Large intestine (tissue), 3 donors: Measurements from ENCODE around the gene SPECC1. TPM values are rescaled to one million over a fixed set of nuclear protein-coding genes. Genes with fewer than 3 reads are reported as not detected.

Source experiments
- DNase-seq, 2 donors: peaks; one replicate each; pipeline versions ENCODE4 v3.0.0 to v3.0.0-alpha.2; 2013
- H3K27ac ChIP-seq: one replicate; pipeline ENCODE4 v1.5.1; 2013; ENCODE audit warnings: low read length
- H3K27me3 ChIP-seq: 2 replicates; pipeline ENCODE4 v1.6.1; 2013; ENCODE audit warnings: low read length; ENCODE audit not compliant: control insufficient read depth, insufficient read depth
- H3K36me3 ChIP-seq: 2 replicates; pipeline ENCODE4 v1.6.1; 2013; ENCODE audit warnings: low read length; ENCODE audit not compliant: control insufficient read depth, insufficient read depth
- H3K4me1 ChIP-seq: one replicate; pipeline ENCODE4 v1.6.1; 2013; ENCODE audit warnings: low read length; ENCODE audit not compliant: control insufficient read depth, insufficient read depth
- H3K4me3 ChIP-seq: one replicate; pipeline ENCODE4 v1.5.1; 2013; ENCODE audit warnings: low read length
- H3K9me3 ChIP-seq: one replicate; pipeline ENCODE4 v1.6.1; 2013; ENCODE audit warnings: mild to moderate bottlenecking, low read depth, low read length, moderate library complexity; ENCODE audit not compliant: control insufficient read depth
- WGBS: methylation state at CpG from one replicate; pipeline ENCODE4 v1.1.5; 2013; ENCODE audit warnings: low lambda C conversion rate; ENCODE audit not compliant: insufficient coverage; 5-methylcytosine and 5-hydroxymethylcytosine counted together
- polyA plus RNA-seq: library from polyadenylated mRNA; unstranded; fragments of 120-200 nt; gene quantifications from one replicate; pipeline ENCODE4 v1.2.1, GENCODE V29; 2013

Gene SPECC1
- polyA plus RNA-seq, 1 donor, result 29.3 TPM

DNA sequence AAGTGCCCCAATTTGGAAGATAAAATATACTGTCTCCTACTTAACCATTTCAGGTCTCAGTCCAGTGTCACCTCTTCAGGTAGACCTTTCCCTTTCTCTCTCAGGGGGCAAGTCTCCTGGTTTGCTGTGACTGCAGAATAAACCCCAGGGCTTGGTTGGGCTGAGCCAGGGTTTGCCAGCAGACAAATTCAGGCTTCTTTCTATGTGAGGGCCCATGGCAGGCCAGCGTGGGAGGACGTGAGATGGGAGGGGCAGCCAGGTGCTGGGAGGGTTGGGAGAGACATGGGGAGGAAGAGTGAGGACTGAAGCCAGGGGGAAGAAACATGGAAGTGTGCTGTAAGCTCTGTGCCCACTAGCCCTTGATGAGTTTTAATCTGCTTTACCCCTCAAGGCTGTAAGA is 163.2 kb downstream of the SPECC1 start:
- H3K27ac ChIP-seq, result peak overlapping the region; percentile 37
- no peak for DNase-seq
- H3K9me3 ChIP-seq, result no peaks in the 10 kb centered on the region

DNA sequence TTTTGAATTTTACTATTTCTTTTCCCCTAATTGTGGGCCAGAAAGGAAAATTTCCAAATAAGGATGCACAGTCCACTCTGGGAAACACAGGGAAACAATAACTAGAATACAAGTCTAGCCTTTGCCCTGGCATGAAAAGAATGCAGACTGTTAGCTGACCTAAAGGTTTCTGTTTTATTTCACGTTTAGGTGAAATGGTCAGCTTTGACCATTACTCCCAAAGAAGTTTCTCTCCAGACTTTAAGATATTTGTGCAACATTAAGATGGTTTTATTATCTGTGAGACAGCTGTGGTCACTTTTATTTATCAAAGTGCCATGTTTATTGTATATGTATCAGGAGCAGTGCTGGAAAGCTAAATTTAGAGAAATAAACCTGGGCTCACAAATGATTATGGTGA is 163.9 kb downstream of the SPECC1 start:
- Histone ChIP-seq H3K4me1 (peaks cover 3% of the 10 kb centered on the region), H3K9me3 (no peaks in the 10 kb centered on the region), H3K27ac (no peak overlapping the region), H3K4me3 (no peak overlapping the region), H3K36me3 (no peaks in the 10 kb centered on the region), H3K27me3 (no peaks in the 10 kb centered on the region)
- WGBS, result no CpG with 5 or more reads among the region's 1 CpG
- no peak for DNase-seq

More for the DNA sequence above, 163.2 kb downstream of the SPECC1 start:
- H3K27me3 ChIP-seq, result no peaks in the 10 kb centered on the region
- WGBS, result no CpG with 5 or more reads among the region's 2 CpGs
- H3K4me3 ChIP-seq, result no peak overlapping the region
- H3K4me1 ChIP-seq, result peaks cover 3% of the 10 kb centered on the region
- H3K36me3 ChIP-seq, result no peaks in the 10 kb centered on the region

DNA sequence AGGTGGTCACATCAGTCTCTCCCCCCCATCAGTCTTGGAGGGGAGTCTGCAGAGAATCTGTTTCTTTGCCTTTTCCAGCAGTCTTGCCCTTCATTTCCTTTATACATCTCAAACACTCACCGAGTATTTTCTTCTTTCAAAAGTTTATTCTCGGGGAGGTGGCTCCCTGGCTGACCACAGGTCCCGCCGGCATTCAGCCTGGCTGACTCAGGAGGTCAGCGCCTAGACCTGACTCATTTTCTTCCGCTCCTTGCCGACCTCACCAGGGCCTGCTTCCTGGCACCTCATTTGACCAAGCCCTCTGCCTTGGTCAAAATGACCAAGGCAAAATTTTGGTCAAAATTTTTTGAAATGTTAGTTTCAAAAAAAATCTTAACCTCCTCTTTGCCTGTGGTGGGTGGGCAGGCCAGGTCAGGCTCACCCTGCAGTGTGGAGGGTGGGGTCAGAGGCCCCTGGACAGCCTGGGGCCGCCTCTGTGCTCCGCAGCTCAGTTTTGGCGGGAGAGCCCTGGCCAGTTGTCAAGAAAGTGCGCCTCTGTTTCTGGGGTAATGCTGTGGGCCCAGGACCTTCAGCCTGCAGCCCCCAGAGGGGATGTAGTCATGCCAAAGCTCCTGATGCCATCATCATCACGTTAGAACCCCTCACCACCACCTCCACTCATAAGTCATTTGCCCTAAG is 165.6 kb downstream of the SPECC1 start:
- no peak overlapping the region for H3K4me3 ChIP-seq
- H3K36me3 ChIP-seq, result no peaks in the 10 kb centered on the region
- H3K27me3 ChIP-seq, result no peaks in the 10 kb centered on the region
- peaks cover 3% of the 10 kb centered on the region for H3K4me1 ChIP-seq
- WGBS, result 90% methylated on average over 2 of the region's 12 CpGs
- DNase-seq, result no peak
- no peak overlapping the region for H3K27ac ChIP-seq
- no peaks in the 10 kb centered on the region for H3K9me3 ChIP-seq

DNA sequence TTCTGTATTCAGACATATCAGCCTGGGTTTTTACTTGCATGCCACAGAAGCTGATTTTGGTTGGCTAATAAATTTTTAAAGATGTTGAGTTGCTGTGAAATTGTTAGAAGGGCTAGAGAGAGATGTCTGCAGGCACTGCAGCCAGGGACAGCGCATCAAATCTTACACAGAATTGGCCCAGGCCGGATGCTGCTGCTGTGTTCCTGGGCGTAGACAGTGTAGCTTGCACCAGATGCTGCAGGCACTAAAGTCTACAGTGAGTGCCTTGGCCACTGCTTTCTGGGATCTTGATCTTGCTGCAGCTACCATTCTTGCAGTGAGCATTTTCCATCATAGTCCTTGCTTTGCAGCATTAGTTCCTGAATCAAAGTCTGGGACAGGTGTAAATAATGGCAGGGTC is 169.9 kb downstream of the SPECC1 start:
- WGBS, result no CpG with 5 or more reads among the region's 3 CpGs
- H3K9me3 ChIP-seq, result no peaks in the 10 kb centered on the region
- H3K27me3 ChIP-seq, result no peaks in the 10 kb centered on the region
- DNase-seq, result no peak
- no peak overlapping the region for H3K4me3 ChIP-seq
- H3K27ac ChIP-seq, result no peak overlapping the region
- no peaks in the 10 kb centered on the region for H3K36me3 ChIP-seq
- H3K4me1 ChIP-seq, result no peaks in the 10 kb centered on the region

DNA sequence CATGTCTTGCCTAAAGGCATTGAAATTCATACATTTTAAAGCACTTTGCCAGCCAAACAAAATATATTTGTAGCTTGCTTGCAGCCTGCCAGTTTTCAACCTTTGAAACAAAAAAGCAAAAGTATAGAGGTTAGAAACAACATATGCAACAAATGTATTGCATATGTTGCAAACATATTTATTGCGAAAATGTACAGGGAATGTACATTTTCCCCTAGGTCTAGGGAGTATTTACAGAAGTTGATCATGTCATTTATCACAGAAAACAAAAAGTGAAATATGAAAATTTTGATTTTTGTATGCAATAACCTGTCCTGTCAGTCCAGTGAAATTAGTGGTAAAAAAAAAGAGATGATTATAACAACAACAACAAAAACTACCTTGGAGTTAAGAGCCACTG is 171.5 kb downstream of the SPECC1 start:
- no peak for DNase-seq
- no peaks in the 10 kb centered on the region for H3K36me3 ChIP-seq
- H3K27me3 ChIP-seq, result no peaks in the 10 kb centered on the region
- H3K9me3 ChIP-seq, result no peaks in the 10 kb centered on the region
- WGBS, result 100% methylated on average over 1 of the region's 1 CpG
- no peak overlapping the region for H3K27ac ChIP-seq
- H3K4me3 ChIP-seq, result no peak overlapping the region
- no peaks in the 10 kb centered on the region for H3K4me1 ChIP-seq

DNA sequence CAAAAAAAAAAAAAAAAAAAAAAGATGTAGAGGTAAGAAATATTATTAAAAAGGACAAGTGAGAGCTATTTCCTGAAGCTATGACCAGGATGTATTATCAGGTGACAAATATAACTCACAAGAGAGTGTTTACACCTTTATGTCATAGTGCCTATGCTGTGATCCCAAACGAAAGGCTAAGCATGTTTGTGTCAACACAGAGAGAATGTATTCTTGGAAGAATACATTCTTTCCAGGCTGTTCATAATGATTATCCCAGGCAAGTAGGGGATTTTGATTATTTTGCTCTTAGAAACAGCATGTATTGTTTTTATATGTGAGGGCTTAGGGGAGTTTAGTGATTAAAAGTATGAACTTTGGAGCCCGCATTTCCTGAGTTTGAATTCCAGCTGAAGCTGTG is 175.0 kb downstream of the SPECC1 start:
- no peaks in the 10 kb centered on the region for H3K27me3 ChIP-seq
- WGBS, result no CpG with 5 or more reads among the region's 2 CpGs
- H3K27ac ChIP-seq, result no peak overlapping the region
- no peaks in the 10 kb centered on the region for H3K36me3 ChIP-seq
- peaks cover 4% of the 10 kb centered on the region for H3K4me1 ChIP-seq
- no peak overlapping the region for H3K4me3 ChIP-seq
- H3K9me3 ChIP-seq, result no peaks in the 10 kb centered on the region
- no peak for DNase-seq

DNA sequence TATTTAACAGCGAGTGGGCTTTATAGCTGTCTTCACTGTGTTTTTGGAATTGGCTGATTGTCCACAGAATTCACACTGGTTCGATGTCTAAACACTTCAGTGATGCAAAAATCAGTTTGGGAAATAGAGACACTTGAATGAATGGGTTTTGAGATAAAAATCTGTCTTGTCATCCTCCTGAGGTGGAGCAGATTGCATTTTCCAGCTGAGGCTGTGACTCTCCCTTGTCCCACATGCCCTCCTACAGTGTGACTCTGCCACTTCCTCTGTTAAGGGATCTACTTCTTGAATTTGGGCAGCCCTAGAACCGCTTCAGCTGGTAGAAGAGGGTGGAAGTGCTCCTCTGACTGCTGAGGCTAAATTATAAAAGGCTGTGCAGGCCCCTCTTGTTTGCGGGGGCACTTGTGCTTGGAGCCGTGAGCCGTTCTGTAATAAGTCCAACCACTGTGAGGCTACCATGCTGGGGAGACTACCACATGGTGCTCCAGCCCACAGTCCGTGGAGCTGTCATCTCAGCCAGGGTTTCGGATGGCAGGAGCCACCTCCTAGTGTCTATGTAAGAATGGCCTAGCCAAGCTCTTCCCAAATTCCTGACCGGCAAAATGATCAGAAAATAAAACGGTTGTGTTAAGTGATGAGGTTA is 175.9 kb downstream of the SPECC1 start:
- DNase-seq, result no peak
- Histone ChIP-seq H3K4me1 (peaks cover 11% of the 10 kb centered on the region), H3K27ac (no peak overlapping the region), H3K9me3 (no peaks in the 10 kb centered on the region), H3K36me3 (no peaks in the 10 kb centered on the region), H3K4me3 (no peak overlapping the region), H3K27me3 (no peaks in the 10 kb centered on the region)
- 80% methylated on average over 1 of the region's 10 CpGs for WGBS

DNA sequence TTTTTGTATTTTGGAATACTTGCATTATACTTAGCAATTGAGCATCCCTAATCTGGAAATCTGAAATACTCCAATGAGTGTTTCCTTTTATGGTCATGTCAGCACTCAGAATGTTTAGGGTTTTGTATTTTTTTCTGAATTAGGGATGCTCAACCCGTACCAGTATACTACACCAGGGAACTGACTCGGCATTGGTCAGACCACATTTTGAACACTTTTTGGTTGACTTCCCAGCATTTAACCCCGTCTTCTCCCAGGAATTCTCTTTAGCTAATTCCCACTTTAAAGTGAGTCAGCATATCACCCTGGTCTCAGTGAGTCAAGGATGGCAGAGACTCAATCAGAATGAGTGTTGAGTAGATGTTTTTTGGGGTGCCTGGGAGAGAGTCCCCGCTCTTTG is 177.9 kb downstream of the SPECC1 start:
- no CpG with 5 or more reads among the region's 4 CpGs for WGBS
- Histone ChIP-seq H3K9me3 (no peaks in the 10 kb centered on the region), H3K4me3 (no peak overlapping the region), H3K27me3 (no peaks in the 10 kb centered on the region), H3K4me1 (peaks cover 18% of the 10 kb centered on the region), H3K36me3 (no peaks in the 10 kb centered on the region), H3K27ac (no peak overlapping the region)
- DNase-seq, result no peak

DNA sequence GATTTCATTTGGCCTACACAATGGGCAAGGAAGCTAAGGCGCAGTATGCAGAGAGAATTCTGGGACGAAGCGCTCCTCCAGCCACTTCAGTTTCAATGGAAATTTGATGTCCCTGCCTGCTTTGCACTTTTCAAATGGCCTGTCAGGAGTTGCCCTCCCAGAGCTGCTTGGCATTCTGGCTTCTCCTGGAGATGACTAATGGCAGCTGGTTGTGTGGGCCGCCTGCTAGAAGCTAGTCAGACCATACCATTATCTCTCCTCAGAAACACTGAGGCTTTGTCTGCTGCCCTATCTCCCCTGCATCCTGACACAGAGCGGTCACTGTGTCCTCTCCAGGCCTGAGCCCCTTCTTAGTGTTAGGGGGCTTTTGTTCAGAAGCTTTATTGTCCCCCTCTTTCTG is 180.1 kb downstream of the SPECC1 start:
- H3K36me3 ChIP-seq, result no peaks in the 10 kb centered on the region
- peak overlapping the region; percentile 83 for H3K27ac ChIP-seq
- no peak overlapping the region for H3K4me3 ChIP-seq
- 60% methylated on average over 1 of the region's 5 CpGs for WGBS
- H3K9me3 ChIP-seq, result no peaks in the 10 kb centered on the region
- peak in 1 of 2 donors; percentile 47 for DNase-seq
- H3K4me1 ChIP-seq, result peaks cover 18% of the 10 kb centered on the region
- H3K27me3 ChIP-seq, result no peaks in the 10 kb centered on the region

DNA sequence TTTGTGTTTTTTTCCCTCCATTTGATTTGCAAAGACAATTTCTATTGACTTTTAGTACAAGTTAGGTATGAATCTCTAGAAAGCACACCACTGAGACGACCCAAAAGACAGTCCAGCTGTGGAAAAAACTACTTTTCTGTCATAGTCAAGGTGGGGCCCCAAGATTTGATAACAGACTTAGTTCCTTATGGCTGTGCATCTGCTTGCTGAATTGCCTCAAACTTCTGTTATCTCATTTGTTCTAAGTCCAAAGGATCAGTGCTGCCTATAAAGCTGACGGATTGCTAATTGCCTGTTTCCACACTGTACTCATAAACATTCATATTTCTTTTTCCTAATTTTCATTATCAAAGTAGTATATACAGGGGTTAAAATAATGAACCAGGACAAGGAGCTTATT is 180.8 kb downstream of the SPECC1 start:
- Histone ChIP-seq H3K4me1 (peaks cover 18% of the 10 kb centered on the region), H3K4me3 (no peak overlapping the region), H3K27me3 (no peaks in the 10 kb centered on the region), H3K27ac (peak overlapping the region; percentile 83), H3K36me3 (no peaks in the 10 kb centered on the region), H3K9me3 (no peaks in the 10 kb centered on the region)
- DNase-seq, result peak; percentile 82 to 91
- 29% methylated on average over 1 of the region's 2 CpGs for WGBS

DNA sequence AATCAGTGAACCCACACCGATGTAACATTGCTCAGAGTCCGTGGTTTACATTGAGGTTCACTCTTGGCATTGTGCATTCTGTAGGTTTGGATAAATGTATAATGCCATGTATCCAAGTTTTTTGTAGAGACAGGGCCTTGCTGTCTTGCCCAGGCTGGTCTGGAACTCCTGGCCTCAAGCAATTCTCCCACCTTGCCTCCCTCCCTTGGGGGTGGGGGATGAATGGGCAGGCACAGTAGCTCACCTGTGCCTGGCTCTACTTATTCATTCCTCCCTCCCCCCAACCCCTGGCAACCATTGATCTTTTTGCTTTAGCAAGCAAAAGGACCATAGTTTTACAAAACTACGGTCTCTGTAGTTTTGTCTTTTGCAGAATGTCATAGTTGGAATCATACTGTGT is 181.4 kb downstream of the SPECC1 start:
- WGBS, result 83% methylated on average over 1 of the region's 3 CpGs
- Histone ChIP-seq H3K4me1 (peaks cover 18% of the 10 kb centered on the region), H3K4me3 (no peak overlapping the region), H3K27me3 (no peaks in the 10 kb centered on the region), H3K27ac (peak overlapping the region; percentile 83), H3K36me3 (no peaks in the 10 kb centered on the region), H3K9me3 (no peaks in the 10 kb centered on the region)
- DNase-seq, result peak in 1 of 2 donors; percentile 42
